GM10248 (cell line): ENCODE data around the gene TRIP11.

Source experiments
- CTCF ChIA-PET: fragments of 300-600 bp; sonication (Branson Sonifier 250); formaldehyde crosslinking; extraction: SDS; loops from one replicate; lab custom pipeline; 2021; ENCODE audit warnings: antibody characterized with exemption; lab: Yijun Ruan, JAX
- POLR2A ChIA-PET: fragments of 350-650 bp; sonication (Branson Sonifier 250); formaldehyde crosslinking; extraction: SDS; loops from one replicate; lab custom pipeline; 2020; ENCODE audit warnings: antibody characterized with exemption; lab: Yijun Ruan, JAX
- DNase-seq: peaks from one replicate; pipeline ENCODE4 v3.0.0; 2012; ENCODE audit errors: extremely low spot score
- CTCF ChIP-seq: IDR thresholded peaks from 2 replicates; pipeline ENCODE4 v1.5.1; 2012; ENCODE audit warnings: mild to moderate bottlenecking, low read depth; ENCODE audit errors: extremely low read depth, missing control alignments, control extremely low read depth

The TRIP11 gene

DNA sequence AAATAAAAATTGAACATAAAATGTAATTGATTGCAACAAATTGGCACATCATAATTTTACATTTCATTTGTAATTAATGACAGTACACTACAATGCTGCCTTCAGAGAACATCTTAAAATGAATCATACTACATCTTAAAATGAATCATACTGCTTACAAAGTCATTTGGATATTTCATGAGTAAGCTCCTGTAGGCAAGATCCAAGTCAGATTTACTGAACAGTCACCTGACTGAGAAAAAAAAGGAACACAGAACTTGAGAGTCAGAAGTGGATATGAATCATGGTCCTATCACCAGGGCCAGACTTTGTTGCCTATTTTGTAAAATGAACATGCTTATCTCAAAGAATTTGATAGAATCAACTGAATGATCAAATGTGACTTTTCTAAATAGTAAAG, 59.7 kb downstream of the TRIP11 start:
- peak; percentile 43 for DNase-seq
- ChIA-PET CTCF (no interaction called here), POLR2A (no interaction called here)
- no peak for TF ChIP-seq CTCF

GRCh38 chr14:91977884-91978283, 62.0 kb downstream of the TRIP11 start:
- POLR2A ChIA-PET: no interaction called here
- TF ChIP-seq CTCF: no peak
- DNase-seq: no peak
- CTCF ChIA-PET: interaction anchor here (1.8 kb wide), 1 partner anchor 19 kb away, joined by 6 read pairs; no protein-coding TSS in a partner anchor

DNA sequence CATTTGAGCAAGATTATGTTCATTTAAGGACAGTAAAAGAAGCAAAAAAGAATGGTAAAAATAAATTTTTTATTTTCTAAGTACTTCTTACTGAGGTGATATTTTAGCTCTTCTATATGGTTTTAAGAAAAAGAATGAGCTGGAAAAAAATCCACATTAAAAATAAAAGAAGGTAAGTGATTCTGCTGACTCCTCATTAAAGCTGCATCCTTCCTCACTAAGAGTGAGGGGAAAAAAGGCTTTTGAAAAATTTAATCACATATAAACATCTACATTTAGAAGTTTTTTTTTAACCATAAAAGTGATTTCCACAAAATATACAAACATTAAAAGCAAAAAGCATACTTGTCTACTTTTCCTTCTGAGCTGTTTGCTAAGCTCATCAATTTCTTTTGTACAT, 64.1 kb downstream of the TRIP11 start:
- CTCF ChIA-PET: interaction anchor here (1.4 to 2.0 kb wide), 2 partner anchors 10 to 40 kb away, joined by 4 to 6 read pairs; no protein-coding TSS in a partner anchor
- DNase-seq: no peak
- no peak for TF ChIP-seq CTCF
- POLR2A ChIA-PET: no interaction called here

DNA sequence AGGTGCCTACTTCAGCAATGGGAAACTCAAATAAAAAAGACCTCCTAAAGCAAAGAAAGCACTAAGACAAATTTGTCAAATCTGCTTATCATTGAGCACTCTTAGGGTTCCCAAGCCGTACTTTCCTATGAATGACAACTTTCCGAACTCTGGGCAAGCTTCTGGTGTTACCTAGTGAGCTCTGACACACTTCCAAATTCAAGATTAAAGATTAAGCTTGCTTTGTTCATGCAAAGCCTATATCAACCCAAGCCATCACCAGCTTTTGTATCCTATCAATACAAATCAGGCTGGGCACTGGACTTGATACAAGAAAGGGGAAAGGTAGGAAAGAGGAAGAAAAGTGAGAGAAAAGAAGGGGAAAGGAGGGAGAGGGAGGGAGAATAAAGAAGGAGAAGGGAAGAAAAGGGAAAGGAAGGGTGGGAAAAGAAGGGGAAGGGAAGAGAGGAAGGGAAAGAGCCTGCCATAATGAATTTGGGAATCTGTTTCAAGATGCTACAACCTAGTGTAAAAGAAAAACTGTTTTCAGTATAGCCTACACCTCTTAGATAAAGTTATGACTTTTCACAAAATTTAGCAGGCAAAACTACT, 68.6 kb downstream of the TRIP11 start:
- TF ChIP-seq CTCF: no peak
- ChIA-PET POLR2A (no interaction called here), CTCF (no interaction called here)
- no peak for DNase-seq

GRCh38 chr14:91968280-91968679, 71.6 kb downstream of the TRIP11 start:
- ChIA-PET CTCF (no interaction called here), POLR2A (no interaction called here)
- DNase-seq: no peak
- TF ChIP-seq CTCF: no peak

DNA sequence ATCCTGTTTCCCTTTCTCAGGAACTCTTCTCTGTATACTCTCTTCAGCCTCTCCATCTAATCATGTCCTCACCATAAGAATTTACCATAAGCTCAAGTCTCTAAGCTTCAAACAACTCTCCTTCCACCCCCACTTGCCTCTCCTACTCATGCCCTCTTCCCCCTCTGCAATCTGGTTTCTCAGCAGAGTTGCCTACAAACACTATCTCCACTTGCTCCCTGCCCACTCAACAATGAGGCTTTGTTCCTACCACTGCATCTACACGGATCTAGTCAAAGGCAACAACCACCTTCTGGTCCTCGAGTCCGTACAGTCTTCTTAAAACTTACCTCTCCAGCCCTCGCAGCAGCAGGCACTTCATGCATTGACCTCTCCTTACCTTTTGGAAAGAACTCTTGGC, 75.1 kb downstream of the TRIP11 start:
- no peak for DNase-seq
- ChIA-PET CTCF (no interaction called here), POLR2A (no interaction called here)
- TF ChIP-seq CTCF: no peak
